HG02571 (cell line): ENCODE measurements around the gene LYPD6B.

Experiments
- ATAC-seq: cut with Tn5 transposase; IDR thresholded peaks from one replicate; pipeline ENCODE4 v1.9.1; 2021; ENCODE audit warnings: mild to moderate bottlenecking, moderate library complexity; ENCODE audit not compliant: unreplicated experiment

The LYPD6B gene

GRCh38 chr2:149039213-149039724 lies 770 bp downstream of the LYPD6B start:
- peak; percentile 4 for ATAC-seq

- ATAC-seq: peak; percentile 40
Measured at GRCh38 chr2:149040451-149040850, 2.0 kb downstream of the LYPD6B start.

- no peak for ATAC-seq
Measured at GRCh38 chr2:149041482-149041881, 3.0 kb downstream of the LYPD6B start.

- no peak for ATAC-seq
Measured at GRCh38 chr2:149042881-149043280, 4.4 kb downstream of the LYPD6B start.

GRCh38 chr2:149044500-149044899 lies 6.0 kb downstream of the LYPD6B start:
- ATAC-seq: no peak

GRCh38 chr2:149047118-149047517 lies 8.6 kb downstream of the LYPD6B start:
- ATAC-seq: no peak

GRCh38 chr2:149049142-149049541 lies 10.6 kb downstream of the LYPD6B start:
- ATAC-seq: no peak

- peak; percentile 90 for ATAC-seq
Measured at GRCh38 chr2:149050188-149050587, 11.7 kb downstream of the LYPD6B start.

- ATAC-seq: no peak
Measured at GRCh38 chr2:149055751-149056150, 17.3 kb downstream of the LYPD6B start.

- no peak for ATAC-seq
Measured at GRCh38 chr2:149056541-149057255, 18.2 kb downstream of the LYPD6B start.

GRCh38 chr2:149057401-149057800 lies 18.9 kb downstream of the LYPD6B start:
- ATAC-seq: no peak

- no peak for ATAC-seq
Measured at GRCh38 chr2:149058936-149059335, 20.4 kb downstream of the LYPD6B start.

GRCh38 chr2:149059822-149060221 lies 21.3 kb downstream of the LYPD6B start:
- no peak for ATAC-seq

GRCh38 chr2:149061133-149061745 lies 22.7 kb downstream of the LYPD6B start:
- no peak for ATAC-seq

- no peak for ATAC-seq
Measured at GRCh38 chr2:149062531-149062930, 24.0 kb downstream of the LYPD6B start.

GRCh38 chr2:149063177-149063576 lies 24.7 kb downstream of the LYPD6B start:
- ATAC-seq: no peak

- no peak for ATAC-seq
Measured at GRCh38 chr2:149064365-149064841, 25.9 kb downstream of the LYPD6B start.

- no peak for ATAC-seq
Measured at GRCh38 chr2:149064856-149065630, 26.5 kb downstream of the LYPD6B start.

GRCh38 chr2:149068225-149068995 lies 29.9 kb downstream of the LYPD6B start:
- ATAC-seq: no peak

GRCh38 chr2:149068996-149069888 lies 30.7 kb downstream of the LYPD6B start:
- ATAC-seq: no peak
